B cell (primary cell): ENCODE results near the gene STX8. TPM values are rescaled to one million over a fixed set of nuclear protein-coding genes. Genes with fewer than 3 reads are reported as not detected.

Experiments
- ATAC-seq: fragments of 200-7000 bp; cut with Tn5 transposase; one replicate; pipeline ENCODE4 v1.10.0; 2021; ENCODE audit warnings: low read depth, mild to moderate bottlenecking, moderate number of reproducible peaks, moderate library complexity
- CTCF ChIA-PET: fragments of 350-600 bp; sonication (Branson Sonifier 250); formaldehyde crosslinking; loops from one replicate; lab custom pipeline; 2021; ENCODE audit warnings: antibody characterized with exemption, inconsistent platforms; lab: Charles Lee
- POLR2A ChIA-PET: fragments of 350-600 bp; sonication (Branson Sonifier 250); formaldehyde crosslinking; loops from one replicate; lab custom pipeline; 2021; ENCODE audit warnings: antibody characterized with exemption; lab: Charles Lee
- DNase-seq: peaks from one replicate; pipeline ENCODE4 v3.0.0; 2013
- H2AFZ ChIP-seq: 2 replicates; pipeline ENCODE4 v1.6.1; 2012; ENCODE audit warnings: mild to moderate bottlenecking, low read depth, low read length; ENCODE audit not compliant: insufficient read depth, poor library complexity, severe bottlenecking
- H3K27ac ChIP-seq, 2 donors: 1 replicate in 1 of 2; 2 replicates in 1 of 2; pipeline ENCODE4 v1.5.1; 2012 to 2013; ENCODE audit warnings: low read length in 2 of 2, mild to moderate bottlenecking in 2 of 2, moderate library complexity in 1 of 2
- H3K27me3 ChIP-seq, 4 experiments: fragments of 200-600 bp in 1 of 4; sonication (generic) in 1 of 4; replicated peaks in 1 of 4; 1 replicate in 2 of 4; 2 replicates in 2 of 4; pipeline versions ENCODE4 v1.6.1 to v1.7.0; 2013 to 2016; ENCODE audit warnings: low read length in 3 of 4, mild to moderate bottlenecking in 2 of 4, mixed read lengths in 1 of 4, moderate library complexity in 1 of 4; ENCODE audit not compliant: insufficient read depth in 4 of 4, control insufficient read depth in 3 of 4; ENCODE audit errors: control extremely low read depth in 1 of 4
- H3K36me3 ChIP-seq, 2 experiments: replicated peaks in 1 of 2; 1 replicate in 1 of 2; 2 replicates in 1 of 2; pipeline versions ENCODE4 v1.6.1 to v1.7.1; 2013; ENCODE audit warnings: low read length in 1 of 2; ENCODE audit not compliant: insufficient read depth in 2 of 2, control insufficient read depth in 1 of 2; ENCODE audit errors: control extremely low read depth in 1 of 2, extremely low read depth in 1 of 2
- H3K4me1 ChIP-seq, 2 donors: fragments of 200-600 bp in 1 of 2; sonication (generic) in 1 of 2; 1 replicate in 1 of 2; 2 replicates in 1 of 2; pipeline versions ENCODE4 v1.5.1 to v1.6.1; 2013 to 2017; ENCODE audit warnings: low read length in 2 of 2; ENCODE audit not compliant: control insufficient read depth in 2 of 2, insufficient read depth in 2 of 2
- H3K4me2 ChIP-seq: replicated peaks from 2 replicates; pipeline ENCODE3; 2012; ENCODE audit warnings: mild to moderate bottlenecking, low read depth, low read length; ENCODE audit not compliant: poor library complexity, severe bottlenecking
- H3K4me3 ChIP-seq, 5 experiments: fragments of 200-600 bp in 1 of 5; sonication (generic) in 1 of 5; 1 replicate in 3 of 5; 2 replicates in 2 of 5; pipeline versions ENCODE4 v1.5.1 to v1.7.0; 2011 to 2016; ENCODE audit warnings: low read length in 4 of 5, mild to moderate bottlenecking in 4 of 5, low read depth in 2 of 5, control low read depth in 1 of 5, moderate library complexity in 1 of 5; ENCODE audit not compliant: insufficient read depth in 1 of 5; ENCODE audit errors: control extremely low read depth in 1 of 5, extremely low read depth in 1 of 5
- H3K79me2 ChIP-seq: fragments of 200-600 bp; sonication (generic); one replicate; pipeline ENCODE4 v1.6.0; 2016; ENCODE audit warnings: low read length; ENCODE audit not compliant: control insufficient read depth, insufficient read depth
- H3K9ac ChIP-seq: fragments of 200-600 bp; sonication (generic); 2 replicates; pipeline ENCODE4 v1.6.1; 2017; ENCODE audit warnings: mild to moderate bottlenecking, low read length, moderate library complexity
- H3K9me3 ChIP-seq, 3 donors: one replicate each; pipeline versions ENCODE4 v1.6.1 to v1.7.1; 2013; ENCODE audit warnings: low read length in 2 of 3; ENCODE audit not compliant: control insufficient read depth in 2 of 3, insufficient read depth in 1 of 3; ENCODE audit errors: control extremely low read depth in 1 of 3
- H4K20me1 ChIP-seq: 2 replicates; pipeline ENCODE4 v1.6.0; 2012; ENCODE audit warnings: mild to moderate bottlenecking, low read length; ENCODE audit not compliant: insufficient read depth, control insufficient read depth, poor library complexity, severe bottlenecking
- H3K27ac Mint-ChIP-seq: one replicate; pipeline ENCODE4 v1.8.0; 2021; ENCODE audit warnings: mixed read lengths
- H3K27me3 Mint-ChIP-seq: one replicate; pipeline ENCODE4 v1.8.0; 2021; ENCODE audit warnings: mixed read lengths
- H3K4me1 Mint-ChIP-seq: one replicate; pipeline ENCODE4 v1.8.0; 2021; ENCODE audit warnings: mixed read lengths
- H3K4me3 Mint-ChIP-seq: one replicate; pipeline ENCODE4 v1.8.0; 2021; ENCODE audit warnings: mixed read lengths
- H3K9me3 Mint-ChIP-seq: one replicate; pipeline ENCODE4 v1.8.0; 2022; ENCODE audit warnings: mixed read lengths; ENCODE audit not compliant: insufficient read depth
- EZH2 ChIP-seq: IDR thresholded peaks from 2 replicates; pipeline ENCODE4 v1.6.1; 2012; ENCODE audit warnings: borderline replicate concordance, low read depth, mild to moderate bottlenecking, moderate library complexity, low read length; ENCODE audit not compliant: insufficient read depth, poor library complexity, severe bottlenecking
- WGBS: methylation state at CpG from one replicate; pipeline ENCODE4 v1.1.5; 2013; ENCODE audit warnings: missing lambda C conversion rate; ENCODE audit not compliant: insufficient coverage; 5-methylcytosine and 5-hydroxymethylcytosine counted together
- intact Hi-C: fragments of 100-400 bp; cut with micrococcal nuclease; formaldehyde crosslinking; loops from one replicate; pipeline ENCODE4 v1.10.0; 2022
- polyA plus RNA-seq: library from polyadenylated mRNA; depleted of rRNA; stranded (reverse); fragments of >200 nt; gene quantifications from 2 replicates; pipeline ENCODE4 v1.2.3, GENCODE V29; 2012
- total RNA-seq, 2 donors: library from RNA; stranded (reverse); fragments of 120-200 nt in 1 of 2; gene quantifications; 1 replicate in 1 of 2; 2 replicates in 1 of 2; pipeline versions ENCODE4 v1.2.3 to v1.2.4, GENCODE V29; 2013 to 2022
- TF ChIP-seq, protein P1 (sequence below): fragments of 200-600 bp; IDR thresholded peaks from one replicate; pipeline ENCODE4 v1.8.0; 2022; ENCODE audit warnings: antibody characterized with exemption, mild to moderate bottlenecking

STX8 gene
- total and polyA plus RNA-seq, 2 donors (not counting 1 experiment from before 2014, with no cell fraction given), result 35.8 to 61.5 TPM

GRCh38 chr17:9364837-9365430 is 210.7 kb downstream of the STX8 start:
- Histone ChIP-seq H3K27me3 (no peaks in the 10 kb centered on the region), H3K79me2 (no peaks in the 10 kb centered on the region), H4K20me1 (no peaks in the 10 kb centered on the region), H3K4me2 (no peak overlapping the region), H3K9me3 (no peaks in the 10 kb centered on the region), H3K27ac (no peak overlapping the region), H3K9ac (no peak overlapping the region), H3K4me1 (no peaks in the 10 kb centered on the region), H3K4me3 (no peak overlapping the region), H2AFZ (no peak overlapping the region), H3K36me3 (no peaks in the 10 kb centered on the region)
- no peak for ATAC-seq
- intact Hi-C loops, result no loop called here
- H3K9me3 Mint-ChIP-seq, result no peaks in the 10 kb centered on the region
- no peak overlapping the region for H3K27ac Mint-ChIP-seq
- TF ChIP-seq, protein P1, sequence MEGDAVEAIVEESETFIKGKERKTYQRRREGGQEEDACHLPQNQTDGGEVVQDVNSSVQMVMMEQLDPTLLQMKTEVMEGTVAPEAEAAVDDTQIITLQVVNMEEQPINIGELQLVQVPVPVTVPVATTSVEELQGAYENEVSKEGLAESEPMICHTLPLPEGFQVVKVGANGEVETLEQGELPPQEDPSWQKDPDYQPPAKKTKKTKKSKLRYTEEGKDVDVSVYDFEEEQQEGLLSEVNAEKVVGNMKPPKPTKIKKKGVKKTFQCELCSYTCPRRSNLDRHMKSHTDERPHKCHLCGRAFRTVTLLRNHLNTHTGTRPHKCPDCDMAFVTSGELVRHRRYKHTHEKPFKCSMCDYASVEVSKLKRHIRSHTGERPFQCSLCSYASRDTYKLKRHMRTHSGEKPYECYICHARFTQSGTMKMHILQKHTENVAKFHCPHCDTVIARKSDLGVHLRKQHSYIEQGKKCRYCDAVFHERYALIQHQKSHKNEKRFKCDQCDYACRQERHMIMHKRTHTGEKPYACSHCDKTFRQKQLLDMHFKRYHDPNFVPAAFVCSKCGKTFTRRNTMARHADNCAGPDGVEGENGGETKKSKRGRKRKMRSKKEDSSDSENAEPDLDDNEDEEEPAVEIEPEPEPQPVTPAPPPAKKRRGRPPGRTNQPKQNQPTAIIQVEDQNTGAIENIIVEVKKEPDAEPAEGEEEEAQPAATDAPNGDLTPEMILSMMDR, result no peak
- no peak for TF ChIP-seq EZH2
- no peak overlapping the region for H3K4me3 Mint-ChIP-seq
- 80% methylated on average over 1 of the region's 3 CpGs for WGBS
- ChIA-PET POLR2A (no interaction called here), CTCF (no interaction called here)
- peaks cover 2% of the 10 kb centered on the region for H3K4me1 Mint-ChIP-seq
- H3K27me3 Mint-ChIP-seq, result no peaks in the 10 kb centered on the region
- DNase-seq, result no peak

DNA sequence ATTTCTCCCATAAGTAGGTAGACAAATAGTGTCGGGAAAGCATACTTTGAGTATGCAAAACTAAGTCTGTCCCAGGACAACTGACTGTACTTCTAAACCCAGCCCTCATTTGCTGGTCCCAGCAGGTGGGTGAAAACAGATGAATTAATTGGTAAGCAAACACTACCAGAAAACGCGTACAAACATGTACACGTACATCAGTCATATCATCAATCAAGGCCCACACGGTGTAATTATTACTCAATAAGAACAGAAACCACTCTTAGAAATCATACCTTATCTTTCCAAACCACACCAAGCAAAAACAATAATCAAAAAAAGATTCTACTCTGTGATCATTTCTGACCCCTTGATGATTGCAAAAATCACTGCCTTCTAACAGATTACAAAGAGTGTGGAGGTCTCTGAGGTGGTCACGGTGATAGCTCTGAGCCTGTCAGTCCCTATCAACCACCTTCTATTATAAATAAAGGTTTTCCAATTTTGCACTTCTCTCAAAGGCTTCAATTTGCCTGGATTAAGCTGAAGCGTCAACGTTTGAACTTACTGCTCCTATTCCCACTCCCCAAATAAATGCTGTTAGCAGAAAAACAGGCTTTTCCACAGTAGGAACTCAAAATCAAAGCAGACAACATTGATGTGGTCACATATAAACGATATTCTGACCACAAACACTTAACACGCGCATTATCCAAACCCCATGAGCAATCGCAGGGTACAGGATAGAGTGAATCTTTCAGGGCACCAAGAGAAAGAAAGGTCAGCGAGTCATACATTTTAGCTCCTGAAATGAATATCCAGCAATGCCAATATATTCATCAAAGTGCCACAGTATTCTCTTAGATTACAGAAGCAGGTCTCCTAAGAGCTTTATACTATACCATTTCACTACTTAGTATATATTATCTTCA is 211.9 kb downstream of the STX8 start:
- ATAC-seq (no peak), DNase-seq (no peak)
- TF ChIP-seq, protein P1, result no peak
- TF ChIP-seq EZH2, result no peak
- no peak overlapping the region for H3K4me3 ChIP-seq
- H3K36me3 ChIP-seq, result no peaks in the 10 kb centered on the region
- no peaks in the 10 kb centered on the region for H4K20me1 ChIP-seq
- H3K4me1 ChIP-seq, result no peaks in the 10 kb centered on the region
- H3K9me3 ChIP-seq, result no peaks in the 10 kb centered on the region
- ChIA-PET POLR2A (no interaction called here), CTCF (no interaction called here)
- no peak overlapping the region for H3K27ac ChIP-seq
- Mint-ChIP-seq H3K9me3 (no peaks in the 10 kb centered on the region), H3K27me3 (no peaks in the 10 kb centered on the region), H3K4me3 (no peak overlapping the region), H3K27ac (no peak overlapping the region), H3K4me1 (no peaks in the 10 kb centered on the region)
- H3K4me2 ChIP-seq, result no peak overlapping the region
- WGBS, result 76% methylated on average over 6 of the region's 13 CpGs
- no peak overlapping the region for H3K9ac ChIP-seq
- intact Hi-C loops, result no loop called here
- H3K79me2 ChIP-seq, result no peaks in the 10 kb centered on the region
- H3K27me3 ChIP-seq, result no peaks in the 10 kb centered on the region
- H2AFZ ChIP-seq, result no peak overlapping the region
